WTC11 (cell line): ENCODE results near the gene NRG2. TPM values are rescaled to one million over a fixed set of nuclear protein-coding genes. Genes with fewer than 3 reads are reported as not detected.

Experiments used
- ATAC-seq: fragments of 200-7000 bp; cut with Tn5 transposase; 2 replicates; pipeline ENCODE4 v1.10.0; 2021; ENCODE audit warnings: mild to moderate bottlenecking, moderate library complexity
- CTCF ChIA-PET: fragments of 300-600 bp; sonication (Branson Sonifier 250); formaldehyde crosslinking; loops from one replicate; lab custom pipeline; 2021; ENCODE audit warnings: antibody characterized with exemption; lab: Charles Lee
- POLR2A ChIA-PET: fragments of 350-600 bp; sonication (Branson Sonifier 250); formaldehyde crosslinking; loops from one replicate; lab custom pipeline; 2021; ENCODE audit warnings: antibody characterized with exemption; lab: Charles Lee
- DNase-seq: peaks from one replicate; pipeline ENCODE4 v3.0.0; 2021; ENCODE audit warnings: low spot score
- H3K27ac Mint-ChIP-seq: 2 replicates; pipeline ENCODE4 v1.8.0; 2021; ENCODE audit warnings: mixed read lengths
- H3K27me3 Mint-ChIP-seq: 2 replicates; pipeline ENCODE4 v1.8.0; 2021; ENCODE audit warnings: low read depth, mild to moderate bottlenecking, moderate library complexity, mixed read lengths
- H3K36me3 Mint-ChIP-seq: 2 replicates; pipeline ENCODE4 v1.8.0; 2021; ENCODE audit warnings: mixed read lengths
- H3K4me1 Mint-ChIP-seq: 2 replicates; pipeline ENCODE4 v1.8.0; 2022; ENCODE audit warnings: mixed read lengths
- H3K4me3 Mint-ChIP-seq: 2 replicates; pipeline ENCODE4 v1.8.0; 2021; ENCODE audit warnings: mild to moderate bottlenecking, moderate library complexity, mixed read lengths
- H3K9me3 Mint-ChIP-seq: 2 replicates; pipeline ENCODE4 v1.8.0; 2021; ENCODE audit warnings: mixed read lengths
- ATF1 ChIP-seq: sonication (generic); formaldehyde crosslinking; IDR thresholded peaks from 2 replicates; pipeline ENCODE4 v1.8.1; 2023; ENCODE audit warnings: mild to moderate bottlenecking, moderate library complexity, missing genetic modification reagents
- ATF3 ChIP-seq: sonication (generic); formaldehyde crosslinking; conservative IDR thresholded peaks from 2 replicates; pipeline ENCODE4 v1.8.1; 2022; ENCODE audit warnings: mild to moderate bottlenecking, missing genetic modification reagents
- ATF6 ChIP-seq: sonication (generic); formaldehyde crosslinking; IDR thresholded peaks from 2 replicates; pipeline ENCODE4 v1.8.1; 2023; ENCODE audit warnings: mild to moderate bottlenecking, missing genetic modification reagents
- CBFB ChIP-seq: sonication (generic); formaldehyde crosslinking; IDR thresholded peaks from 2 replicates; pipeline ENCODE4 v1.8.1; 2022; ENCODE audit warnings: mild to moderate bottlenecking, low read depth, missing genetic modification reagents
- CDX4 ChIP-seq: fragments of 250-450 bp; sonication (Bioruptor Pico); IDR thresholded peaks from 2 replicates; pipeline ENCODE4 v1.9.0; 2021; ENCODE audit warnings: moderate library complexity, mild to moderate bottlenecking, inconsistent platforms, borderline replicate concordance
- E2F1 ChIP-seq: sonication (generic); formaldehyde crosslinking; IDR thresholded peaks from 2 replicates; pipeline ENCODE4 v1.8.0; 2022; ENCODE audit warnings: mild to moderate bottlenecking, missing genetic modification reagents
- E2F4 ChIP-seq: sonication (generic); formaldehyde crosslinking; IDR thresholded peaks from 2 replicates; pipeline ENCODE4 v1.8.1; 2022; ENCODE audit warnings: low read depth, mild to moderate bottlenecking, moderate library complexity, missing genetic modification reagents, borderline replicate concordance
- ETV6 ChIP-seq: sonication (generic); formaldehyde crosslinking; IDR thresholded peaks from 2 replicates; pipeline ENCODE4 v1.8.1; 2022; ENCODE audit warnings: mild to moderate bottlenecking, missing genetic modification reagents
- GABPB1 ChIP-seq: sonication (generic); formaldehyde crosslinking; IDR thresholded peaks from 2 replicates; pipeline ENCODE4 v1.8.1; 2023; ENCODE audit warnings: mild to moderate bottlenecking, missing genetic modification reagents
- KAT7 ChIP-seq: sonication (generic); formaldehyde crosslinking; IDR thresholded peaks from 2 replicates; pipeline ENCODE4 v1.8.1; 2023; ENCODE audit warnings: missing genetic modification reagents, mild to moderate bottlenecking, borderline replicate concordance
- PREB ChIP-seq: sonication (generic); formaldehyde crosslinking; IDR thresholded peaks from 2 replicates; pipeline ENCODE4 v1.8.1; 2022; ENCODE audit warnings: mild to moderate bottlenecking, missing genetic modification reagents, moderate library complexity, borderline replicate concordance
- PRRX2 ChIP-seq: fragments of 250-450 bp; sonication (Bioruptor Pico); IDR thresholded peaks from 2 replicates; pipeline ENCODE4 v1.8.0; 2021; ENCODE audit warnings: mild to moderate bottlenecking
- SP1 ChIP-seq: sonication (generic); formaldehyde crosslinking; conservative IDR thresholded peaks from 2 replicates; pipeline ENCODE4 v1.8.1; 2022; ENCODE audit warnings: missing genetic modification reagents
- TP53 ChIP-seq: sonication (generic); formaldehyde crosslinking; IDR thresholded peaks from 2 replicates; pipeline ENCODE4 v1.8.1; 2023; ENCODE audit warnings: mild to moderate bottlenecking, missing genetic modification reagents
- ZNF138 ChIP-seq: sonication (generic); formaldehyde crosslinking; conservative IDR thresholded peaks from 2 replicates; pipeline ENCODE4 v1.8.1; 2022; ENCODE audit warnings: mild to moderate bottlenecking, moderate library complexity, missing genetic modification reagents
- ZNF532 ChIP-seq: fragments of 250-450 bp; sonication (Bioruptor Pico); IDR thresholded peaks from 2 replicates; pipeline ENCODE4 v1.9.0; 2021; ENCODE audit warnings: mild to moderate bottlenecking, borderline replicate concordance
- ZSCAN18 ChIP-seq: fragments of 250-450 bp; sonication (Bioruptor Pico); IDR thresholded peaks from 2 replicates; pipeline ENCODE4 v2.1.2; 2022; ENCODE audit warnings: mild to moderate bottlenecking, moderate library complexity
- total RNA-seq: library from RNA; stranded (reverse); gene quantifications from 3 replicates; pipeline ENCODE4 v1.2.3, GENCODE V29; 2021

Gene NRG2
- total RNA-seq, 1 experiment from 2014 or later, result 0.44 TPM

- Mint-ChIP-seq H3K9me3 (no peaks in the 10 kb centered on the region), H3K4me3 (no peak overlapping the region), H3K4me1 (peaks cover 12% of the 10 kb centered on the region), H3K27me3 (peaks cover 6% of the 10 kb centered on the region), H3K36me3 (no peaks in the 10 kb centered on the region), H3K27ac (no peak overlapping the region)
- ChIA-PET POLR2A (interaction anchor here (1.8 kb wide), 1 partner anchor 107 kb away, joined by 4 read pairs; no protein-coding TSS in a partner anchor), CTCF (interaction anchor here (1.3 to 5.8 kb wide), 8 partner anchors 11 to 107 kb away, joined by 3 to 79 read pairs (median 10); no protein-coding TSS in a partner anchor)
- DNase-seq, result no peak
- ATAC-seq, result no peak
- TF ChIP-seq E2F4 (CRISPR knock-in tag), result no peak
- no peak for TF ChIP-seq GABPB1 (CRISPR knock-in tag)
Observed at GRCh38 chr5:139861021-139861888, 181.8 kb downstream of the NRG2 start.

GRCh38 chr5:139859013-139859412 lies 184.1 kb downstream of the NRG2 start:
- POLR2A ChIA-PET, result no interaction called here
- Mint-ChIP-seq H3K4me3 (no peak overlapping the region), H3K27ac (no peak overlapping the region), H3K36me3 (no peaks in the 10 kb centered on the region), H3K9me3 (no peaks in the 10 kb centered on the region), H3K27me3 (peaks cover 3% of the 10 kb centered on the region; the same call in 1 of the 2 replicates), H3K4me1 (peaks cover 7% of the 10 kb centered on the region)
- CTCF ChIA-PET, result interaction anchor here (0.8 to 5.8 kb wide), 4 partner anchors 72 to 110 kb away, joined by 3 to 79 read pairs (median 38); no protein-coding TSS in a partner anchor
- DNase-seq (no peak), ATAC-seq (no peak)
- no peak for TF ChIP-seq ATF1 (CRISPR knock-in tag)
- TF ChIP-seq ZNF138 (CRISPR knock-in tag), result no peak
- no peak for TF ChIP-seq E2F1 (CRISPR knock-in tag)
- TF ChIP-seq CDX4 (CRISPR knock-in tag), result no peak

GRCh38 chr5:139856714-139857113 lies 186.4 kb downstream of the NRG2 start:
- Mint-ChIP-seq H3K36me3 (no peaks in the 10 kb centered on the region), H3K27ac (no peak overlapping the region), H3K4me1 (no peaks in the 10 kb centered on the region), H3K4me3 (no peak overlapping the region), H3K27me3 (peaks cover 3% of the 10 kb centered on the region), H3K9me3 (no peaks in the 10 kb centered on the region)
- CTCF ChIA-PET, result interaction anchor here (1.6 to 2.8 kb wide), 3 partner anchors 69 to 112 kb away, joined by 6 to 25 read pairs (median 7); no protein-coding TSS in a partner anchor
- POLR2A ChIA-PET, result no interaction called here
- DNase-seq (no peak), ATAC-seq (no peak)
- TF ChIP-seq TP53 (CRISPR knock-in tag) (no peak), ZSCAN18 (CRISPR knock-in tag) (no peak), ETV6 (CRISPR knock-in tag) (no peak), ZNF532 (CRISPR knock-in tag) (no peak), SP1 (CRISPR knock-in tag) (no peak), CBFB (CRISPR knock-in tag) (no peak), PREB (no peak), PRRX2 (CRISPR knock-in tag) (no peak), ATF6 (CRISPR knock-in tag) (no peak), KAT7 (no peak), ATF3 (CRISPR knock-in tag) (no peak)
